Mammary epithelial cell (primary cell): ENCODE measurements around the gene RBM34.

Experiments used
- CTCF ChIP-seq, 2 donors: IDR thresholded peaks in 1 of 2; conservative IDR thresholded peaks in 1 of 2; 2 replicates each; pipeline ENCODE4 v1.5.1; 2011 to 2012; ENCODE audit warnings: inconsistent platforms in 2 of 2, low read length in 2 of 2, mild to moderate bottlenecking in 2 of 2, control low read depth in 1 of 2, low read depth in 1 of 2; ENCODE audit not compliant: insufficient read depth in 1 of 2; ENCODE audit errors: extremely low read depth in 1 of 2
- EZH2 ChIP-seq: IDR thresholded peaks from 2 replicates; pipeline ENCODE4 v1.6.1; 2012; ENCODE audit warnings: low read length, inconsistent platforms, borderline replicate concordance

GRCh38 chr1:235160957-235161684 is at the start of gene RBM34:
- peak in 1 of 2 donors; percentile 28 for TF ChIP-seq CTCF (conservative IDR thresholded peaks at IDR 0.05 in 1 of 2, IDR thresholded peaks at IDR 0.05 in 1 of 2; ENCODE audit: extremely low read depth in 1 of 2, insufficient read depth in 1 of 2, low read depth in 1 of 2, low read length in 2 of 2)
- no peak for TF ChIP-seq EZH2
